ENCODE results near the gene NRP2.

DNA sequence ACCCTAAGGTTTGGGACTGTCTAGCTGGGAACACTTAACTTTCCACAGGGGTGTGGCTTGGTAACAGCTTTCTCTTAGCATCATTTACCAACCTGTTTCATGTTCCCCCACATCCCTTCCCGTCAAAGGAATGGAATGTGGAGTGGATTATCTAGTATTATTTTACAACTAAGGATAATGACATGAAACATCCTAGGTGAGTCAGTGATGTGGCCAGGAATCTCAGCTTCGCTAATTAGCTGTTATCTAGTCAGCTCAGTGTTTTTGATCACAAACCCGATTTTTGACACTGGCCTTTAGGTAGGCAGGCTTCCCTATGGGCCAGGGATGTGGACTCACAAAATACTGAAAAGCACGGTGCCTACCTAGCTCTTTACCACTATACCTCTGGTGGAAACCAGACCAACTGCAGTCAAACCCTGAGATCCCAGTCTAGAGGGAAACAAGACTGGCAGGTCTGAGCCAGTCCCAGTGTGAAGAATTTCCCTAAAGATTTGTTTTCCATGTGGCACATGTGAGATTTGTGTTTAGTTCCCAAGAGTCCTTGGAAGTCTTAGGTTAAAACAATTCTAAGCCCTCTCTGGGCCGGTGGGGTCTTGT lies 2.8 kb upstream of the NRP2 start:
- TF ChIP-seq, protein P1, sequence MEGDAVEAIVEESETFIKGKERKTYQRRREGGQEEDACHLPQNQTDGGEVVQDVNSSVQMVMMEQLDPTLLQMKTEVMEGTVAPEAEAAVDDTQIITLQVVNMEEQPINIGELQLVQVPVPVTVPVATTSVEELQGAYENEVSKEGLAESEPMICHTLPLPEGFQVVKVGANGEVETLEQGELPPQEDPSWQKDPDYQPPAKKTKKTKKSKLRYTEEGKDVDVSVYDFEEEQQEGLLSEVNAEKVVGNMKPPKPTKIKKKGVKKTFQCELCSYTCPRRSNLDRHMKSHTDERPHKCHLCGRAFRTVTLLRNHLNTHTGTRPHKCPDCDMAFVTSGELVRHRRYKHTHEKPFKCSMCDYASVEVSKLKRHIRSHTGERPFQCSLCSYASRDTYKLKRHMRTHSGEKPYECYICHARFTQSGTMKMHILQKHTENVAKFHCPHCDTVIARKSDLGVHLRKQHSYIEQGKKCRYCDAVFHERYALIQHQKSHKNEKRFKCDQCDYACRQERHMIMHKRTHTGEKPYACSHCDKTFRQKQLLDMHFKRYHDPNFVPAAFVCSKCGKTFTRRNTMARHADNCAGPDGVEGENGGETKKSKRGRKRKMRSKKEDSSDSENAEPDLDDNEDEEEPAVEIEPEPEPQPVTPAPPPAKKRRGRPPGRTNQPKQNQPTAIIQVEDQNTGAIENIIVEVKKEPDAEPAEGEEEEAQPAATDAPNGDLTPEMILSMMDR (IDR thresholded peaks at IDR 0.05) = no peak
- TF ChIP-seq POLR2A (IDR thresholded peaks at IDR 0.05) = no peak

All from upper lobe of left lung (tissue), 4 donors.